ENCODE data around the gene SMIM27.
"Not testable (repeated sequence)": the region's sequence is repeated elsewhere in the genome, so short reads cannot be mapped to it uniquely, and the experiment has no call there.

SMIM27 gene

DNA sequence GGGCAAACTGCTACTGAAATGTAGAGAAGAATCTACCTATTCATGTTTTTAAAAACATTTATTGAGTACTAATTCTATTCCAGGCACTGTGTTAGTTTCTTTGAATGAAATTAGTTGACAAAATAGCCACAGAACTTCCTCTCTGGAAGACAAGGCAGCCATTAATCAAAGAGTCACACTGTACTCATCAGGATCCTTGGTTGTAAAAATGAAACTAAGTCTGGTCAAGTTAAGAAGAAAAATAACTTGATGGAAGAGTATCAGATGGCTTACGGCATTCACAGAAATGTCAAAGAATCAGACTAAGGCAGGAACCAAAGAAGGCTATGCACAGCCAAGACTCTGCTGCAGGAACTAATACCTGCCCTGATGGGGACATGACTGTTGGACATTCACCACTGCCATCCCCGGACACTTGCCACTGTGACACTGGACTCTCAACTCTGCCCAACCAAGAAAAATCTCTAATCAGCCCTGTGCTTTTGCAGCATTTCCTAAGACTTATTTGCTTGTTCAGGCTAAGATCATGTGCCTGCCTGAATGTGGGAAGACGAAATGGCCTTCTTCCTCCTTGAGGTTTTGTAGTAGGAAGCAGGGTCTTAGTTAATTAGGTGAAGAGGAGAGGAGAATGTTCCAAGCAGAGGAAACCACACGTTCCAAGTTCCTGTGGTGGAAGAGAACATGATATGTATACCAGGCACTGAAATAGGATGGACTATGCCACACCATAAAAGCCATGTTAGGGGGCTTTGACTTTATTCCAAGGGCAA lies 44.2 kb downstream of the SMIM27 start:
- ATAC-seq (ENCODE audit: low read depth) (no peak), DNase-seq (ENCODE audit: low spot score in 2 of 2) (no peak)
- H3K4me3 Mint-ChIP-seq, result no peak overlapping the region
- H3K9me3 Mint-ChIP-seq, result no peaks in the 10 kb centered on the region
- H3K27me3 Mint-ChIP-seq, result peaks cover 2% of the 10 kb centered on the region
- no peaks in the 10 kb centered on the region for H3K36me3 Mint-ChIP-seq
- H3K4me1 Mint-ChIP-seq, result peaks cover 10% of the 10 kb centered on the region
- H3K27ac Mint-ChIP-seq, result no peak overlapping the region

DNA sequence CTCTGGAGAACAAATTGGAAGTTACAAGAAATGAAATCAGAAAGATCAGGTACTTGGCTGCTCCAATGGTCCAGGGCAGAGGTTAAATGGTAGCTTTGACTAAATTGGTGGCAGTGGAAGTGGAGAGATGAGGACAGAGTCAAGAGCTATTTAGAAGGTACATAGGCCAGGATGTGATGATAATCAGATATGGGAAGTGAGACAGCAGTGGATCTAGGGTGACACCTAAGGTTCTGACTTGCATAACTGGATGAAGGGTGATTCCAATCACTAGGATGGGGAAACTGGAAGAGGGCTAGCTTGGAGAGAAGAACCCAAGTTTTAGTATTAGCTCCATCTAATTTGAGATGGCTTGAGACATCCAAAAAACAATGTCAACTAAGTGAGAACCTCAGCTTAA lies 44.8 kb downstream of the SMIM27 start:
- H3K9me3 Mint-ChIP-seq, result no peaks in the 10 kb centered on the region
- DNase-seq (ENCODE audit: low spot score in 2 of 2), result no peak
- ATAC-seq (ENCODE audit: low read depth), result no peak
- H3K27me3 Mint-ChIP-seq, result peaks cover 2% of the 10 kb centered on the region
- H3K36me3 Mint-ChIP-seq, result no peaks in the 10 kb centered on the region
- H3K4me1 Mint-ChIP-seq, result peaks cover 10% of the 10 kb centered on the region
- no peak overlapping the region for H3K27ac Mint-ChIP-seq
- no peak overlapping the region for H3K4me3 Mint-ChIP-seq

DNA sequence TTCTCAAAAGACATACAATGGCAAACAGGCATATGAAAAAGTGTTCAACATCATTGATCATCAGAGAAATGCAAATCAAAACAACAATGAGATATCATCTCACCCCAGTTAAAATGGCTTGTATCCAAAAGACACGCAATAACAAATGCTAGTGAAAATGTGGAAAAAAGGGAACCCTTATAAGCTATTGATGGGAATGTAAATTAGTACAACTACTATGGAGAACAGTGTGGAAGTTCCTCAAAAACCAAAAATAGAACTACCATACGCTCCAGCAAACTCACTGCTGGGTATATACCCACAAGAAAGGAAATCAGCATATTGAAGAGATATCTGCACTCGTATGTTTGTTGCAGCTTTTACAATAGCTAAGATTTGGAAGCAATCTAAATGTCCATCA lies 46.9 kb downstream of the SMIM27 start:
- not testable (repeated sequence) for H3K27me3 Mint-ChIP-seq; H3K27ac Mint-ChIP-seq; H3K4me3 Mint-ChIP-seq; ATAC-seq (ENCODE audit: low read depth); H3K9me3 Mint-ChIP-seq; DNase-seq (ENCODE audit: low spot score in 2 of 2); H3K36me3 Mint-ChIP-seq
- H3K4me1 Mint-ChIP-seq, result peaks cover 10% of the 10 kb centered on the region

Measured in memory B cell (primary cell).